A549 (cell line): ENCODE data around the gene NECTIN4. TPM values are rescaled to one million over a fixed set of nuclear protein-coding genes. Genes with fewer than 3 reads are reported as not detected.

Source experiments
- ATAC-seq, 2 experiments: fragments of 200-7000 bp in 1 of 2; fragments of >200 bp in 1 of 2; cut with Nextera tagmentation in 1 of 2; cut with Tn5 transposase in 1 of 2; 3 replicates each; pipeline versions ENCODE4 v1.8.0 to v1.9.1; 2018 to 2020; ENCODE audit warnings: mild to moderate bottlenecking in 1 of 2, moderate library complexity in 1 of 2
- CTCF ChIA-PET: fragments of 300-600 bp; sonication (Branson Sonifier 250); formaldehyde crosslinking; extraction: SDS; loops from one replicate; lab custom pipeline; 2021; ENCODE audit warnings: antibody characterized with exemption, inconsistent platforms; lab: Yijun Ruan, JAX
- POLR2A ChIA-PET: fragments of 350-600 bp; formaldehyde crosslinking; extraction: SDS; loops from one replicate; lab custom pipeline; 2021; ENCODE audit warnings: antibody characterized with exemption, inconsistent platforms; lab: Yijun Ruan, JAX
- DNase-seq, 2 experiments: peaks; one replicate each; pipeline versions ENCODE4 v3.0.0 to v3.0.0-alpha.2; 2011 to 2016; ENCODE audit warnings: low read depth in 1 of 2, low spot score in 1 of 2
- FAIRE-seq: peaks from 2 replicates; lab custom pipeline; 2011; peaks lifted over from hg19 to GRCh38; lab: Jason Lieb, UNC
- H3K27ac ChIP-seq, 2 experiments: fragments of >200 bp; sonication (Bioruptor Twin); formaldehyde crosslinking; 3 replicates each; pipeline ENCODE4 v1.5.1; 2016 to 2017
- H3K4me1 ChIP-seq: fragments of >200 bp; sonication (Bioruptor Twin); formaldehyde crosslinking; 3 replicates; pipeline ENCODE4 v1.6.1; 2016
- H3K4me2 ChIP-seq: fragments of >200 bp; sonication (Bioruptor Twin); formaldehyde crosslinking; 3 replicates; pipeline ENCODE4 v1.6.1; 2016
- H3K4me3 ChIP-seq: fragments of >200 bp; sonication (Bioruptor Twin); formaldehyde crosslinking; 3 replicates; pipeline ENCODE4 v1.5.1; 2016
- H3K9me3 ChIP-seq: fragments of >200 bp; sonication (Bioruptor Twin); formaldehyde crosslinking; 3 replicates; pipeline ENCODE4 v1.6.1; 2016
- CBX2 ChIP-seq: fragments of 200-600 bp; sonication (generic); IDR thresholded peaks from 2 replicates; pipeline ENCODE4 v1.6.1; 2016; ENCODE audit warnings: low read depth, mild to moderate bottlenecking, borderline replicate concordance
- CBX8 ChIP-seq: fragments of 200-600 bp; sonication (generic); IDR thresholded peaks from 2 replicates; pipeline ENCODE4 v1.6.1; 2016
- CEBPB ChIP-seq, 2 experiments: fragments of >200 bp in 1 of 2; sonication (Bioruptor Twin) in 1 of 2; formaldehyde crosslinking in 1 of 2; IDR thresholded peaks; 2 replicates each; pipeline ENCODE4 v1.6.1; 2012 to 2016
- EHF ChIP-seq: fragments of 250-450 bp; sonication (Bioruptor Pico); IDR thresholded peaks from 2 replicates; pipeline ENCODE4 v1.5.0; 2020; ENCODE audit warnings: mild to moderate bottlenecking
- EHMT2 ChIP-seq: fragments of 200-600 bp; sonication (generic); IDR thresholded peaks from 2 replicates; pipeline ENCODE4 v1.6.1; 2016; ENCODE audit warnings: antibody characterized with exemption, low read depth, mild to moderate bottlenecking, moderate library complexity
- EP300 ChIP-seq, 2 experiments: fragments of >200 bp; sonication (Bioruptor Twin); formaldehyde crosslinking; IDR thresholded peaks; 2 replicates in 1 of 2; 3 replicates in 1 of 2; pipeline ENCODE4 v1.6.1; 2016 to 2017
- ESRRA ChIP-seq: fragments of 150-350 bp; IDR thresholded peaks from 2 replicates; pipeline ENCODE4 v1.6.1; 2014; ENCODE audit warnings: mild to moderate bottlenecking, low read length, borderline replicate concordance
- FOXS1 ChIP-seq: fragments of 250-450 bp; sonication (Bioruptor Pico); IDR thresholded peaks from 2 replicates; pipeline ENCODE4 v1.5.0; 2020; ENCODE audit warnings: mild to moderate bottlenecking, moderate library complexity
- HEYL ChIP-seq: fragments of 250-450 bp; sonication (Bioruptor Pico); IDR thresholded peaks from 2 replicates; pipeline ENCODE4 v1.8.0; 2021; ENCODE audit warnings: mild to moderate bottlenecking, moderate library complexity
- HOXB13 ChIP-seq: fragments of 250-450 bp; sonication (Bioruptor Pico); IDR thresholded peaks from 2 replicates; pipeline ENCODE4 v1.5.0; 2020; ENCODE audit warnings: low read depth, mild to moderate bottlenecking, moderate library complexity
- HOXB5 ChIP-seq: fragments of 250-450 bp; sonication (Bioruptor Pico); IDR thresholded peaks from 2 replicates; pipeline ENCODE4 v1.5.0; 2020; ENCODE audit warnings: mild to moderate bottlenecking, moderate library complexity
- KDM1A ChIP-seq: fragments of 200-600 bp; sonication (generic); IDR thresholded peaks from 2 replicates; pipeline ENCODE4 v1.6.1; 2016; ENCODE audit warnings: low read depth, mild to moderate bottlenecking
- MAFK ChIP-seq: fragments of 450-650 bp; IDR thresholded peaks from 2 replicates; pipeline ENCODE4 v1.6.1; 2014; ENCODE audit not compliant: partially characterized antibody
- MAZ ChIP-seq: fragments of 150-350 bp; IDR thresholded peaks from 2 replicates; pipeline ENCODE4 v1.6.1; 2014; ENCODE audit warnings: antibody characterized with exemption, low read depth, low read length, borderline replicate concordance
- MYC ChIP-seq: IDR thresholded peaks from 2 replicates; pipeline ENCODE4 v1.6.1; 2012; ENCODE audit warnings: mild to moderate bottlenecking, inconsistent platforms, low read length, improper control_type of control experiment, borderline replicate concordance
- NR3C1 ChIP-seq: fragments of >200 bp; sonication (Bioruptor Twin); formaldehyde crosslinking; IDR thresholded peaks from 3 replicates; pipeline ENCODE4 v1.6.1; 2017
- POLR2A ChIP-seq: IDR thresholded peaks from 2 replicates; pipeline ENCODE4 v1.6.1; 2012; ENCODE audit warnings: mild to moderate bottlenecking, low read length
- POLR2AphosphoS2 ChIP-seq: conservative IDR thresholded peaks from 2 replicates; pipeline ENCODE4 v1.6.1; 2012; ENCODE audit warnings: low read length, improper control_type of control experiment, inconsistent platforms
- RARB ChIP-seq: fragments of 250-450 bp; sonication (Bioruptor Pico); IDR thresholded peaks from 2 replicates; pipeline ENCODE4 v1.8.0; 2021; ENCODE audit warnings: mild to moderate bottlenecking, moderate library complexity
- RCOR1 ChIP-seq: fragments of 150-350 bp; IDR thresholded peaks from 2 replicates; pipeline ENCODE4 v1.6.1; 2014; ENCODE audit warnings: antibody characterized with exemption, low read length, low read depth
- SMC3 ChIP-seq: fragments of >200 bp; sonication (Bioruptor Twin); formaldehyde crosslinking; IDR thresholded peaks from 3 replicates; pipeline ENCODE4 v1.6.1; 2018; ENCODE audit warnings: inconsistent platforms
- TP53 ChIP-seq: fragments of 250-450 bp; sonication (Bioruptor Pico); IDR thresholded peaks from 2 replicates; pipeline ENCODE4 v1.5.0; 2021; ENCODE audit warnings: mild to moderate bottlenecking, moderate library complexity
- ZC3H11A ChIP-seq: fragments of 450-650 bp; IDR thresholded peaks from 2 replicates; pipeline ENCODE4 v1.6.1; 2014; ENCODE audit warnings: antibody characterized with exemption, mild to moderate bottlenecking
- ZFP36 ChIP-seq: fragments of 450-650 bp; IDR thresholded peaks from 2 replicates; pipeline ENCODE4 v1.6.1; 2014; ENCODE audit warnings: borderline replicate concordance; ENCODE audit not compliant: partially characterized antibody
- WGBS: methylation state at CpG from one replicate; pipeline ENCODE4 v1.1.6; 2017; ENCODE audit errors: missing lambda C conversion rate; 5-methylcytosine and 5-hydroxymethylcytosine counted together
- polyA plus RNA-seq, 4 experiments: library from polyadenylated mRNA; depleted of rRNA in 3 of 4; stranded (reverse); fragments of >200 nt; fragmentation: RNase III in 1 of 4; extraction: RNeasy Plus Mini Kit Qiagen cat#74134 plus additional on column Dnase treatment in 1 of 4; gene quantifications; 2 replicates in 3 of 4; 3 replicates in 1 of 4; pipeline ENCODE4 v1.2.3, GENCODE V29; 2011 to 2017
- TF ChIP-seq, protein P1 (sequence below): fragments of 250-450 bp; sonication (Bioruptor Pico); IDR thresholded peaks from 2 replicates; pipeline ENCODE4 v1.5.0; 2020; ENCODE audit warnings: low read depth, mild to moderate bottlenecking, moderate library complexity
- TF ChIP-seq, protein P2 (sequence below): IDR thresholded peaks from 2 replicates; pipeline ENCODE4 v1.6.1; 2012
- TF ChIP-seq, protein P3 (sequence below): fragments of 250-450 bp; sonication (Bioruptor Pico); IDR thresholded peaks from 2 replicates; pipeline ENCODE4 v1.5.0; 2021; ENCODE audit warnings: mild to moderate bottlenecking, moderate library complexity, borderline replicate concordance
- TF ChIP-seq, protein P4 (sequence below): fragments of 150-350 bp; IDR thresholded peaks from 2 replicates; pipeline ENCODE4 v1.6.1; 2014; ENCODE audit warnings: low read depth, mild to moderate bottlenecking, low read length
- TF ChIP-seq, protein P5 (sequence below): fragments of >200 bp; sonication (Bioruptor Twin); formaldehyde crosslinking; IDR thresholded peaks from 2 replicates; pipeline ENCODE4 v1.6.1; 2016
- TF ChIP-seq, protein P6 (sequence below): IDR thresholded peaks from 2 replicates; pipeline ENCODE4 v1.6.1; 2012

The NECTIN4 gene
- polyA plus RNA-seq, 2 of the 4 experiments (the other 2 are of a cell fraction), result 1.5 to 4.3 TPM

DNA sequence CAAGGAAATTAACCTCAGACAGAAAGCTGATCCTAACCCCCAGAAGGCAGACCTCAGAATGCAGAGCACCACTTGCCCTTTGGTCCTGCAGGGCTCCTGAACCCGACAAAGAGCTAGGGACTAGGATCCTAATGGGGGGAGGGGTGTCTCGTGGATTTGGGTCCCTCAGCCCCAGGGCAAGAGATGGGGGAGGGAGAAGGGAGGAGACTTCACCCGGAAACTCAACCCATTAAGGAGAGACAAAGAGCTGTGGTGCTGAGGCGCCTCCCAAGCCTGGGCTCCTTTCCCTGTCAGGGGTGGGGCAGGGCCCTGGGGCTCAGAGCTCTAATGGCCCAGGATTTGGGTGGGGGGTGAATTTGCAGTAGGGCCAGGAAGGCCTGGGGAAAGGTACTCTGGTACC is 2.9 kb downstream of the NECTIN4 start:
- POLR2A ChIA-PET, result no interaction called here
- no peaks in the 10 kb centered on the region for H3K9me3 ChIP-seq
- TF ChIP-seq, protein P1, sequence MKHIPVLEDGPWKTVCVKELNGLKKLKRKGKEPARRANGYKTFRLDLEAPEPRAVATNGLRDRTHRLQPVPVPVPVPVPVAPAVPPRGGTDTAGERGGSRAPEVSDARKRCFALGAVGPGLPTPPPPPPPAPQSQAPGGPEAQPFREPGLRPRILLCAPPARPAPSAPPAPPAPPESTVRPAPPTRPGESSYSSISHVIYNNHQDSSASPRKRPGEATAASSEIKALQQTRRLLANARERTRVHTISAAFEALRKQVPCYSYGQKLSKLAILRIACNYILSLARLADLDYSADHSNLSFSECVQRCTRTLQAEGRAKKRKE (CRISPR knock-in tag), result no peak
- TF ChIP-seq HEYL (CRISPR knock-in tag), result no peak
- no peak for TF ChIP-seq EP300 (IDR thresholded peaks at IDR 0.05)
- TF ChIP-seq, protein P2, sequence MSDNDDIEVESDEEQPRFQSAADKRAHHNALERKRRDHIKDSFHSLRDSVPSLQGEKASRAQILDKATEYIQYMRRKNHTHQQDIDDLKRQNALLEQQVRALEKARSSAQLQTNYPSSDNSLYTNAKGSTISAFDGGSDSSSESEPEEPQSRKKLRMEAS, result no peak
- TF ChIP-seq KDM1A, result no peak
- no peak for TF ChIP-seq CEBPB (IDR thresholded peaks at IDR 0.05)
- no peak for TF ChIP-seq POLR2A
- no peak for TF ChIP-seq ESRRA
- no peak for TF ChIP-seq CBX2
- TF ChIP-seq EHF (CRISPR knock-in tag), result no peak
- TF ChIP-seq NR3C1, result no peak
- TF ChIP-seq HOXB13 (CRISPR knock-in tag), result no peak
- TF ChIP-seq, protein P3, sequence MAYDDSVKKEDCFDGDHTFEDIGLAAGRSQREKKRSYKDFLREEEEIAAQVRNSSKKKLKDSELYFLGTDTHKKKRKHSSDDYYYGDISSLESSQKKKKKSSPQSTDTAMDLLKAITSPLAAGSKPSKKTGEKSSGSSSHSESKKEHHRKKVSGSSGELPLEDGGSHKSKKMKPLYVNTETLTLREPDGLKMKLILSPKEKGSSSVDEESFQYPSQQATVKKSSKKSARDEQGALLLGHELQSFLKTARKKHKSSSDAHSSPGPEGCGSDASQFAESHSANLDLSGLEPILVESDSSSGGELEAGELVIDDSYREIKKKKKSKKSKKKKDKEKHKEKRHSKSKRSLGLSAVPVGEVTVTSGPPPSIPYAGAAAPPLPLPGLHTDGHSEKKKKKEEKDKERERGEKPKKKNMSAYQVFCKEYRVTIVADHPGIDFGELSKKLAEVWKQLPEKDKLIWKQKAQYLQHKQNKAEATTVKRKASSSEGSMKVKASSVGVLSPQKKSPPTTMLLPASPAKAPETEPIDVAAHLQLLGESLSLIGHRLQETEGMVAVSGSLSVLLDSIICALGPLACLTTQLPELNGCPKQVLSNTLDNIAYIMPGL (CRISPR knock-in tag), result no peak
- no peak for TF ChIP-seq MAZ
- TF ChIP-seq, protein P4, sequence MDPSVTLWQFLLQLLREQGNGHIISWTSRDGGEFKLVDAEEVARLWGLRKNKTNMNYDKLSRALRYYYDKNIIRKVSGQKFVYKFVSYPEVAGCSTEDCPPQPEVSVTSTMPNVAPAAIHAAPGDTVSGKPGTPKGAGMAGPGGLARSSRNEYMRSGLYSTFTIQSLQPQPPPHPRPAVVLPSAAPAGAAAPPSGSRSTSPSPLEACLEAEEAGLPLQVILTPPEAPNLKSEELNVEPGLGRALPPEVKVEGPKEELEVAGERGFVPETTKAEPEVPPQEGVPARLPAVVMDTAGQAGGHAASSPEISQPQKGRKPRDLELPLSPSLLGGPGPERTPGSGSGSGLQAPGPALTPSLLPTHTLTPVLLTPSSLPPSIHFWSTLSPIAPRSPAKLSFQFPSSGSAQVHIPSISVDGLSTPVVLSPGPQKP, result no peak
- no peak for TF ChIP-seq ZFP36
- TF ChIP-seq, protein P5, sequence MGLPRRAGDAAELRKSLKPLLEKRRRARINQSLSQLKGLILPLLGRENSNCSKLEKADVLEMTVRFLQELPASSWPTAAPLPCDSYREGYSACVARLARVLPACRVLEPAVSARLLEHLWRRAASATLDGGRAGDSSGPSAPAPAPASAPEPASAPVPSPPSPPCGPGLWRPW, result no peak
- TF ChIP-seq, all 56 proteins: peak for 0
- CTCF ChIA-PET, result interaction anchor here (0.9 to 12.7 kb wide), 7 partner anchors 11 to 93 kb away, joined by 3 to 167 read pairs (median 4); partner anchors contain the start of genes ARHGAP30 and KLHDC9
- Histone ChIP-seq H3K4me3 (no peak overlapping the region), H3K4me1 (peaks cover 61% of the 10 kb centered on the region), H3K4me2 (no peak overlapping the region), H3K27ac (peak overlapping the region; percentile 88; a peak in 5 of 6 replicates)
- ATAC-seq (no peak), FAIRE-seq (no peak), DNase-seq (no peak)
- WGBS, result 54% methylated on average over 3 of the region's 4 CpGs

DNA sequence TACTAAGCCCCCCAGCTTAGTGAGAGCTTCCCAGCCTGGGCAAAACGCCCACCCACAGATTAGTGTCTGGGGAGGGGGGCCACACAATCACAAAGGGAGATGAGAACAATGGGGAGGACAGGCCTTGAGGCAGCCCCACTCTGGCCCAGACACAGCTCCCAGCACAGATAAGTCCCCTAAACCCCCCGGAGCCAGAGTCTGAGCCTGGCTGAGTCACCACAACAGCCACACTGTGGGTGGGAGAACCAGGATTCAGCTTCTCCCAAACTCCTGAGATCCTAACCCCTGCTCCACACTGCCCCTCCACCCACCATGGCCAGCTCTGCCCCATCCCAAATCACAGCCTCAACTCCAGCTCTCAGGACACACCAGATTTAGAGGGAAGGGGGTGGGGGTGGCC is 4.2 kb downstream of the NECTIN4 start:
- 62% methylated on average over 2 of the region's 2 CpGs for WGBS
- peak overlapping the region; percentile 69 for H3K4me2 ChIP-seq
- DNase-seq (no peak), FAIRE-seq (no peak), ATAC-seq (no peak)
- H3K4me1 ChIP-seq, result peaks cover 66% of the 10 kb centered on the region
- H3K9me3 ChIP-seq, result no peaks in the 10 kb centered on the region
- CTCF ChIA-PET, result interaction anchor here (0.6 to 12.7 kb wide), 9 partner anchors 12 to 92 kb away, joined by 3 to 167 read pairs (median 4); partner anchors contain the start of genes ARHGAP30 and KLHDC9
- TF ChIP-seq EHMT2 (no peak), ZFP36 (no peak), MAFK (no peak), POLR2AphosphoS2 (no peak), HOXB5 (CRISPR knock-in tag) (no peak), MYC (no peak), CBX8 (no peak), FOXS1 (CRISPR knock-in tag) (no peak), HOXB13 (CRISPR knock-in tag) (no peak), SMC3 (no peak), TP53 (CRISPR knock-in tag) (no peak), POLR2A (no peak), RCOR1 (no peak), CEBPB (IDR thresholded peaks at IDR 0.05) (no peak), ZC3H11A (no peak), RARB (CRISPR knock-in tag) (no peak)
- TF ChIP-seq, protein P6, sequence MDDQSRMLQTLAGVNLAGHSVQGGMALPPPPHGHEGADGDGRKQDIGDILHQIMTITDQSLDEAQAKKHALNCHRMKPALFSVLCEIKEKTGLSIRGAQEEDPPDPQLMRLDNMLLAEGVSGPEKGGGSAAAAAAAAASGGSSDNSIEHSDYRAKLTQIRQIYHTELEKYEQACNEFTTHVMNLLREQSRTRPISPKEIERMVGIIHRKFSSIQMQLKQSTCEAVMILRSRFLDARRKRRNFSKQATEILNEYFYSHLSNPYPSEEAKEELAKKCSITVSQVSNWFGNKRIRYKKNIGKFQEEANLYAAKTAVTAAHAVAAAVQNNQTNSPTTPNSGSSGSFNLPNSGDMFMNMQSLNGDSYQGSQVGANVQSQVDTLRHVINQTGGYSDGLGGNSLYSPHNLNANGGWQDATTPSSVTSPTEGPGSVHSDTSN, result no peak
- TF ChIP-seq, protein P2, result no peak
- POLR2A ChIA-PET, result no interaction called here
- peak overlapping the region; percentile 88 for H3K27ac ChIP-seq
- no peak overlapping the region for H3K4me3 ChIP-seq
